Endothelial cell of umbilical vein (primary cell): ENCODE measurements around the gene LHFPL2. TPM values are rescaled to one million over a fixed set of nuclear protein-coding genes. Genes with fewer than 3 reads are reported as not detected.

Experiments
- BruUV-seq: library from RNA; stranded (reverse); fragments of 400-500 nt; replicated peaks from 2 replicates; lab custom pipeline; 2021; lab: Mats Ljungman, UMichigan
- CTCF ChIA-PET: fragments of 300-600, 350-600 bp; sonication (Branson Sonifier 250); formaldehyde crosslinking; loops from one replicate; lab custom pipeline; 2021; ENCODE audit warnings: antibody characterized with exemption, inconsistent platforms; lab: Charles Lee
- POLR2A ChIA-PET: fragments of 300-600, 350-600 bp; sonication (Branson Sonifier 250); formaldehyde crosslinking; loops from one replicate; lab custom pipeline; 2021; ENCODE audit warnings: antibody characterized with exemption, inconsistent platforms; lab: Charles Lee
- DNase-seq: peaks from one replicate; pipeline ENCODE4 v3.0.0-alpha.2; 2011; ENCODE audit warnings: low read depth, low spot score
- FAIRE-seq: peaks from 2 replicates; lab custom pipeline; 2011; peaks lifted over from hg19 to GRCh38; lab: Jason Lieb, UNC
- H2AFZ ChIP-seq: 2 replicates; pipeline ENCODE4 v1.6.0; 2012; ENCODE audit warnings: low read depth, low read length, control low read depth, inconsistent platforms
- H3K27ac ChIP-seq: 2 replicates; pipeline ENCODE4 v1.5.1; 2011; ENCODE audit warnings: low read depth, mild to moderate bottlenecking, control low read depth, low read length, moderate library complexity; ENCODE audit not compliant: insufficient read depth
- H3K27me3 ChIP-seq, 2 experiments: 2 replicates each; pipeline versions ENCODE4 v1.6.0 to v1.6.1; 2011; ENCODE audit warnings: low read length in 2 of 2, mixed read lengths in 1 of 2; ENCODE audit not compliant: control insufficient read depth in 2 of 2, insufficient read depth in 2 of 2
- H3K36me3 ChIP-seq, 2 experiments: 2 replicates in 1 of 2; 3 replicates in 1 of 2; pipeline ENCODE4 v1.5.1; 2011; ENCODE audit warnings: low read length in 2 of 2, mild to moderate bottlenecking in 1 of 2, moderate library complexity in 1 of 2; ENCODE audit not compliant: control insufficient read depth in 2 of 2, insufficient read depth in 2 of 2; ENCODE audit errors: extremely low read depth in 1 of 2
- H3K4me1 ChIP-seq: 3 replicates; pipeline ENCODE4 v1.5.1; 2011; ENCODE audit warnings: mild to moderate bottlenecking, low read length; ENCODE audit not compliant: control insufficient read depth, insufficient read depth; ENCODE audit errors: extremely low read depth
- H3K4me2 ChIP-seq: 2 replicates; pipeline ENCODE4 v1.6.1; 2011; ENCODE audit warnings: low read length, control low read depth, mixed read lengths; ENCODE audit not compliant: insufficient read depth
- H3K4me3 ChIP-seq, 3 experiments: fragments of 200-600 bp in 1 of 3; sonication (generic), shearing (Covaris generic) in 1 of 3; replicated peaks in 1 of 3; 2 replicates each; pipeline ENCODE4 v1.5.1; 2011 to 2016; ENCODE audit warnings: control low read depth in 3 of 3, low read length in 3 of 3, mild to moderate bottlenecking in 2 of 3, inconsistent platforms in 1 of 3, low read depth in 1 of 3, moderate library complexity in 1 of 3; ENCODE audit not compliant: insufficient read depth in 1 of 3
- H3K79me2 ChIP-seq: 2 replicates; pipeline ENCODE4 v1.6.0; 2012; ENCODE audit warnings: low read length, inconsistent platforms; ENCODE audit not compliant: control insufficient read depth, insufficient read depth
- H3K9ac ChIP-seq: replicated peaks from 2 replicates; pipeline ENCODE3; 2011; ENCODE audit warnings: low read length, control low read depth; ENCODE audit not compliant: insufficient read depth; ENCODE audit errors: extremely low read depth
- H3K9me1 ChIP-seq: replicated peaks from 3 replicates; pipeline ENCODE4 v1.6.0; 2011; ENCODE audit warnings: mild to moderate bottlenecking, low read length; ENCODE audit not compliant: control insufficient read depth, insufficient read depth; ENCODE audit errors: extremely low read depth
- H3K9me3 ChIP-seq: replicated peaks from 2 replicates; pipeline ENCODE4 v1.5.1; 2012; ENCODE audit warnings: low read length, inconsistent platforms; ENCODE audit not compliant: control insufficient read depth, insufficient read depth
- H4K20me1 ChIP-seq: replicated peaks from 2 replicates; pipeline ENCODE3; 2011; ENCODE audit warnings: mild to moderate bottlenecking, low read length; ENCODE audit not compliant: control insufficient read depth, insufficient read depth; ENCODE audit errors: extremely low read depth
- CTCF ChIP-seq, 2 donors: IDR thresholded peaks; 1 replicate in 1 of 2; 2 replicates in 1 of 2; pipeline ENCODE4 v1.5.1; 2011; ENCODE audit warnings: low read length in 2 of 2, mild to moderate bottlenecking in 2 of 2, moderate library complexity in 2 of 2, control low read depth in 1 of 2, inconsistent platforms in 1 of 2, low read depth in 1 of 2; ENCODE audit not compliant: insufficient read depth in 1 of 2; ENCODE audit errors: extremely low read depth in 1 of 2
- EZH2 ChIP-seq: IDR thresholded peaks from 2 replicates; pipeline ENCODE4 v1.6.1; 2012; ENCODE audit warnings: borderline replicate concordance, low read depth, mild to moderate bottlenecking, moderate library complexity, low read length, inconsistent platforms; ENCODE audit not compliant: severe bottlenecking
- FOS ChIP-seq: IDR thresholded peaks from 2 replicates; pipeline ENCODE4 v1.6.1; 2011; ENCODE audit warnings: mild to moderate bottlenecking, low read length, moderate library complexity, borderline replicate concordance; ENCODE audit not compliant: insufficient read depth
- GATA2 ChIP-seq: IDR thresholded peaks from 2 replicates; pipeline ENCODE4 v1.7.0; 2011; ENCODE audit warnings: low read depth, mild to moderate bottlenecking, moderate library complexity, mixed read lengths, low read length; ENCODE audit not compliant: insufficient read length, insufficient read depth
- JUN ChIP-seq: IDR thresholded peaks from 2 replicates; pipeline ENCODE4 v1.6.1; 2011; ENCODE audit warnings: borderline replicate concordance, low read depth; ENCODE audit not compliant: insufficient read length, insufficient read depth
- MAX ChIP-seq: IDR thresholded peaks from 2 replicates; pipeline ENCODE4 v1.6.1; 2011; ENCODE audit not compliant: insufficient read depth, insufficient read length
- MYC ChIP-seq: IDR thresholded peaks from one replicate; pipeline ENCODE4 v1.6.1; 2011; ENCODE audit warnings: mild to moderate bottlenecking, low read depth, low read length
- POLR2A ChIP-seq: IDR thresholded peaks from 2 replicates; pipeline ENCODE4 v1.6.1; 2012; ENCODE audit warnings: low read depth, mild to moderate bottlenecking, control low read depth, low read length
- POLR2AphosphoS5 ChIP-seq: IDR thresholded peaks from 2 replicates; pipeline ENCODE4 v1.6.1; 2012; ENCODE audit warnings: low read depth, mild to moderate bottlenecking, control low read depth, low read length, moderate library complexity; ENCODE audit not compliant: insufficient read depth
- dilution Hi-C: fragments of 300-500 bp; cut with MboI; formaldehyde crosslinking; loops from one replicate; pipeline ENCODE4 v1.15.0; 2019; ENCODE audit warnings: low sequenced_read_pairs; ENCODE audit not compliant: extremely low pct_ligation_motif_present
- intact Hi-C: fragments of 100-400 bp; cut with micrococcal nuclease; formaldehyde crosslinking; loops from one replicate; pipeline ENCODE4 v1.10.0; 2022
- polyA plus RNA-seq, 4 experiments: library from polyadenylated mRNA; depleted of rRNA in 3 of 4; stranded (reverse) in 3 of 4; unstranded in 1 of 4; fragments of >200 nt; gene quantifications; 2 replicates each; pipeline versions ENCODE4 v1.2.1 to v1.2.3, GENCODE V29; 2011 to 2012; ENCODE audit warnings: missing spikeins in 1 of 4
- total RNA-seq: library from RNA; stranded (reverse); gene quantifications from 2 replicates; pipeline ENCODE4 v1.2.3, GENCODE V29; 2021

Gene LHFPL2
- total and polyA plus RNA-seq, 2 donors (not counting 3 experiments of a cell fraction or from before 2014, with no cell fraction given), result 9.6 to 36.3 TPM

- no peaks in the 10 kb centered on the region for H3K9me1 ChIP-seq
- no peaks in the 10 kb centered on the region for H3K4me1 ChIP-seq
- H3K9ac ChIP-seq, result no peak overlapping the region
- DNase-seq (no peak), FAIRE-seq (no peak)
- intact Hi-C loops, result no loop called here
- H3K9me3 ChIP-seq, result peaks cover 2% of the 10 kb centered on the region
- no peak overlapping the region for H3K27ac ChIP-seq
- BruUV-seq, result no TSS peak
- H3K4me2 ChIP-seq, result no peak overlapping the region
- peaks cover 5% of the 10 kb centered on the region for H3K79me2 ChIP-seq
- H2AFZ ChIP-seq, result no peak overlapping the region
- ChIA-PET POLR2A (no interaction called here), CTCF (no interaction called here)
- dilution Hi-C loops, result no loop called here
- H3K27me3 ChIP-seq, result no peaks in the 10 kb centered on the region
- peaks cover 0 to 6% of the 10 kb centered on the region in 2 experiments for H3K36me3 ChIP-seq
- H4K20me1 ChIP-seq, result no peaks in the 10 kb centered on the region
- no peak overlapping the region for H3K4me3 ChIP-seq
- TF ChIP-seq GATA2 (no peak), POLR2A (no peak)
Measured at GRCh38 chr5:78618303-78618702, 30.3 kb downstream of the LHFPL2 start.

GRCh38 chr5:78615697-78616096 is 32.9 kb downstream of the LHFPL2 start:
- DNase-seq (no peak), FAIRE-seq (no peak)
- ChIA-PET POLR2A (no interaction called here), CTCF (interaction anchor here (1.5 kb wide), 1 partner anchor 10 kb away, joined by 3 read pairs; no protein-coding TSS in a partner anchor)
- H3K27me3 ChIP-seq, result no peaks in the 10 kb centered on the region
- H3K9me3 ChIP-seq, result peaks cover 2% of the 10 kb centered on the region
- H3K4me2 ChIP-seq, result no peak overlapping the region
- H3K4me3 ChIP-seq, result no peak overlapping the region
- TF ChIP-seq GATA2 (no peak), JUN (no peak), POLR2AphosphoS5 (no peak), CTCF (IDR thresholded peaks at IDR 0.05; ENCODE audit: extremely low read depth in 1 of 2, insufficient read depth in 1 of 2, low read depth in 1 of 2, low read length in 2 of 2) (no peak), FOS (no peak), MYC (no peak), MAX (no peak), POLR2A (no peak), EZH2 (no peak)
- H3K79me2 ChIP-seq, result peaks cover 2% of the 10 kb centered on the region
- no peak overlapping the region for H3K27ac ChIP-seq
- no peak overlapping the region for H2AFZ ChIP-seq
- H3K4me1 ChIP-seq, result no peaks in the 10 kb centered on the region
- intact Hi-C loops (no loop called here), dilution Hi-C loops (no loop called here)
- peaks cover 2 to 8% of the 10 kb centered on the region in 2 experiments for H3K36me3 ChIP-seq
- H3K9me1 ChIP-seq, result no peaks in the 10 kb centered on the region
- no peak overlapping the region for H3K9ac ChIP-seq
- no peaks in the 10 kb centered on the region for H4K20me1 ChIP-seq
- no TSS peak for BruUV-seq
